HG02623 (cell line): ENCODE results near the gene CNTNAP2.
"Not testable (repeated sequence)": the region's sequence is repeated elsewhere in the genome, so short reads cannot be mapped to it uniquely, and the experiment has no call there.

ENCODE experiments used
- ATAC-seq: cut with Tn5 transposase; IDR thresholded peaks from one replicate; pipeline ENCODE4 v1.9.1; 2021; ENCODE audit warnings: moderate library complexity; ENCODE audit not compliant: unreplicated experiment

Gene CNTNAP2

GRCh38 chr7:147071536-147071935 is 954.9 kb downstream of the CNTNAP2 start:
- no peak for ATAC-seq

GRCh38 chr7:147078312-147078711 is 961.7 kb downstream of the CNTNAP2 start:
- ATAC-seq: no peak

GRCh38 chr7:147079083-147079482 is 962.5 kb downstream of the CNTNAP2 start:
- ATAC-seq: no peak

GRCh38 chr7:147079921-147080420 is 963.4 kb downstream of the CNTNAP2 start:
- ATAC-seq: no peak

GRCh38 chr7:147081117-147081516 is 964.5 kb downstream of the CNTNAP2 start:
- no peak for ATAC-seq

GRCh38 chr7:147089051-147089461 is 972.5 kb downstream of the CNTNAP2 start:
- no peak for ATAC-seq

- no peak for ATAC-seq
Measured at GRCh38 chr7:147089608-147090007, 973.0 kb downstream of the CNTNAP2 start.

GRCh38 chr7:147096629-147097028 is 980.0 kb downstream of the CNTNAP2 start:
- no peak for ATAC-seq

GRCh38 chr7:147103224-147103623 is 986.6 kb downstream of the CNTNAP2 start:
- no peak for ATAC-seq

- ATAC-seq: no peak
Measured at GRCh38 chr7:147106746-147107145, 990.1 kb downstream of the CNTNAP2 start.

GRCh38 chr7:147114525-147114924 is 997.9 kb downstream of the CNTNAP2 start:
- ATAC-seq: not testable (repeated sequence)

- no peak for ATAC-seq
Measured at GRCh38 chr7:147136352-147136751, 1019.8 kb downstream of the CNTNAP2 start.

- no peak for ATAC-seq
Measured at GRCh38 chr7:147145194-147145593, 1028.6 kb downstream of the CNTNAP2 start.

GRCh38 chr7:147146169-147146568 is 1029.6 kb downstream of the CNTNAP2 start:
- no peak for ATAC-seq

GRCh38 chr7:147151661-147152060 is 1035.1 kb downstream of the CNTNAP2 start:
- ATAC-seq: no peak

GRCh38 chr7:147153571-147153970 is 1037.0 kb downstream of the CNTNAP2 start:
- no peak for ATAC-seq

- no peak for ATAC-seq
Measured at GRCh38 chr7:147161405-147161804, 1044.8 kb downstream of the CNTNAP2 start.

GRCh38 chr7:147170341-147171012 is 1053.9 kb downstream of the CNTNAP2 start:
- ATAC-seq: no peak

- no peak for ATAC-seq
Measured at GRCh38 chr7:147171013-147171391, 1054.4 kb downstream of the CNTNAP2 start.

GRCh38 chr7:147173883-147174282 is 1057.3 kb downstream of the CNTNAP2 start:
- ATAC-seq: no peak

GRCh38 chr7:147182874-147183273 is 1066.3 kb downstream of the CNTNAP2 start:
- no peak for ATAC-seq

- ATAC-seq: no peak
Measured at GRCh38 chr7:147183276-147183675, 1066.7 kb downstream of the CNTNAP2 start.

- ATAC-seq: no peak
Measured at GRCh38 chr7:147188467-147188866, 1071.9 kb downstream of the CNTNAP2 start.
